Activated CD4-positive, alpha-beta T cell treated with anti-CD3 and anti-CD28 coated beads, Interleukin-2, Interleukin-6, amounts not matched to agents 100 ng/mL and 50 ng/mL, durations not matched to agents 16 hours and 8 hours (primary cell): ENCODE data around the gene ZNF593.

Experiments
- DNase-seq: peaks from one replicate; pipeline ENCODE4 v3.0.0-alpha.2; 2020

The ZNF593 gene

GRCh38 chr1:26213335-26213905 is 43.7 kb downstream of the ZNF593 start:
- no peak for DNase-seq

- no peak for DNase-seq
Observed at GRCh38 chr1:26215246-26215645, 45.5 kb downstream of the ZNF593 start.

GRCh38 chr1:26218906-26219494 is 49.3 kb downstream of the ZNF593 start:
- DNase-seq = no peak
